ENCODE results near the gene CD28.
A peak's percentile ranks its signal among the peaks of the same experiment; 100 is the strongest.

CD28 gene

DNA sequence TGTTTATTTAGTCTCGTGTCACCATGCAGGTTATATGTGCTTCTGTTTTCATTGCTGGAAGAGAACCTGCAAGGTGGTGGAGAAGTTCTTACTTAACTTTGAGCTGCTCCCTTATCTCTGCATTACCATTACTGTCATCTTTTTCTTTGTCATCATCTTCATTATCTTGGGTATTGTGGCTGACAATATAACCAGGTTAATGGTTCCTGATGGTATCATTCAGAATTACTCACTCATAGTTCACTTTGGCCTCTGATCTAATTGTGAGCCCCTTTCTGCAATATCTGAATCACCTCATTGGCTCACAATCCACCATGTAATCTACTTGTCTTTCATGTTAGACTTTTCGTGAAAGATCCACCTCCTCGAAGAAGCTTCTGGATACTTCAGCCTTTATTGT lies 5.0 kb downstream of the CD28 start:
- Mint-ChIP-seq H3K4me3 (no peak overlapping the region), H3K27me3 (ENCODE audit: low read depth, poor library complexity) (no peaks in the 10 kb centered on the region), H3K27ac (no peak overlapping the region), H3K9me3 (no peaks in the 10 kb centered on the region), H3K36me3 (ENCODE audit: low read depth) (no peaks in the 10 kb centered on the region), H3K4me1 (peaks cover 38% of the 10 kb centered on the region)
- TF ChIP-seq, protein P1, sequence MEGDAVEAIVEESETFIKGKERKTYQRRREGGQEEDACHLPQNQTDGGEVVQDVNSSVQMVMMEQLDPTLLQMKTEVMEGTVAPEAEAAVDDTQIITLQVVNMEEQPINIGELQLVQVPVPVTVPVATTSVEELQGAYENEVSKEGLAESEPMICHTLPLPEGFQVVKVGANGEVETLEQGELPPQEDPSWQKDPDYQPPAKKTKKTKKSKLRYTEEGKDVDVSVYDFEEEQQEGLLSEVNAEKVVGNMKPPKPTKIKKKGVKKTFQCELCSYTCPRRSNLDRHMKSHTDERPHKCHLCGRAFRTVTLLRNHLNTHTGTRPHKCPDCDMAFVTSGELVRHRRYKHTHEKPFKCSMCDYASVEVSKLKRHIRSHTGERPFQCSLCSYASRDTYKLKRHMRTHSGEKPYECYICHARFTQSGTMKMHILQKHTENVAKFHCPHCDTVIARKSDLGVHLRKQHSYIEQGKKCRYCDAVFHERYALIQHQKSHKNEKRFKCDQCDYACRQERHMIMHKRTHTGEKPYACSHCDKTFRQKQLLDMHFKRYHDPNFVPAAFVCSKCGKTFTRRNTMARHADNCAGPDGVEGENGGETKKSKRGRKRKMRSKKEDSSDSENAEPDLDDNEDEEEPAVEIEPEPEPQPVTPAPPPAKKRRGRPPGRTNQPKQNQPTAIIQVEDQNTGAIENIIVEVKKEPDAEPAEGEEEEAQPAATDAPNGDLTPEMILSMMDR (IDR thresholded peaks at IDR 0.05) = no peak
- DNase-seq = no peak

DNA sequence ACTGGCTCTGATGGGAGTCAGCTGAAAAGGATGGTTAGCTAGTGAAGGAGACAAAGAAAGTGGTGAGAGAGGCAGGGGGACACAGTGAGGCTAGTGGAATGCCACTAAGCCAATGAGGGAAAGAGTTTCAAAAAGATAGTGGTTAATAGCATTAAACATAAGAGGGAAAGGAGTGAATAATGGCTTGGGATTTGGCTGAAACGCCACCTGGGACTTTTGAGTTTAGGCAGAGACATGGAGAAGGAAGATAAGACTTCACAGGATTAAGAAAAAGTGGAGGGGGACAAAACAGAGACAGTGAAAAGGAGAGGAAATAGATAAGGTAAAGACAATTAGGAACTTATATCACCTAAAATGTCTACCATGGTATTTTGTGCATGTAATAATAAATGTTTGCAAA lies 6.9 kb downstream of the CD28 start:
- DNase-seq = no peak
- Mint-ChIP-seq H3K9me3 (no peaks in the 10 kb centered on the region), H3K27me3 (ENCODE audit: low read depth, poor library complexity) (no peaks in the 10 kb centered on the region)

DNA sequence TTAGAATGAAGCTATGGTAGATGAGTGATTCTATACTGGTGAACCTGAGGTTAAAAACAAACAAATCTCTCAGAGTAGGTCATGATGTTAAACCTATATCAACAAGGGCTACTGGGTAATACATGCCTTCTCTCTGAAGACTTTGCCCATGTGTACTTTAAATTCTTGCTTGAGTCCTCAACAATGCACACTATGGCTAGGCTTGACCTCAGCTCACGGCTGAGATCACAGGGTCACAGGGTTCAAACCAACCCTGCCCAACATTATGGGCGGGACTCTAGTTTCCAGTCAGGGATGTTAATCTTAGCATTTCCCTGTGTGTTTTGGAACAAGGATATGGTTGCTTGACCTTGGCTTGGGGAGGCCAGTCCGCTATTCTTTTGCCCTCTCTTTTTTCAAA lies 7.7 kb downstream of the CD28 start:
- no peaks in the 10 kb centered on the region for H3K27me3 Mint-ChIP-seq (ENCODE audit: low read depth, poor library complexity)
- H3K36me3 Mint-ChIP-seq (ENCODE audit: low read depth) = no peaks in the 10 kb centered on the region
- H3K4me3 Mint-ChIP-seq = no peak overlapping the region
- peaks cover 34% of the 10 kb centered on the region for H3K4me1 Mint-ChIP-seq
- no peak for DNase-seq
- peak overlapping the region; percentile 17 for H3K27ac Mint-ChIP-seq
- H3K9me3 Mint-ChIP-seq = no peaks in the 10 kb centered on the region
- TF ChIP-seq, protein P1 (IDR thresholded peaks at IDR 0.05) = no peak

More for the DNA sequence above, 6.9 kb downstream of the CD28 start:
- H3K36me3 Mint-ChIP-seq (ENCODE audit: low read depth) = no peaks in the 10 kb centered on the region
- no peak overlapping the region for H3K4me3 Mint-ChIP-seq
- TF ChIP-seq, protein P1 (IDR thresholded peaks at IDR 0.05) = no peak
- peaks cover 34% of the 10 kb centered on the region for H3K4me1 Mint-ChIP-seq
- peak overlapping the region; percentile 6 for H3K27ac Mint-ChIP-seq

DNA sequence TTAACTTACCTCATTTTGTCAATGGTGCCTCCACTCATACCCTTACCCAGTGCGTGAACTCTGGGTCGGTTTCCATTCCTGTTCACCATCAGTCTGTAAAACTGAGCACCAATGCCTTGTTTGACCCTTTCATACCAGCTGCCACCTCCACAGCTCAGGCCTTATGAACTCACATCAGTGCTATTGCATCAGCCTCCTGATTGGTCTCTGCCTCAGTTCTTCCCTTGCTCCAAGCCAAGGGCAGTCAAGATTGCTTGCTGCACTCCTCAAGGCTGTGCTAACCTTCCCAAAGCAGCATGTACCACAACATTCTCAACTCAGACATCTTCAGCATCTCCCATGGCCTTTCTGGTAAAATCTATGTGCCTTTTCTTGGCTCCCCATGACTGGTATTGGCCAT lies 9.3 kb downstream of the CD28 start:
- peaks cover 31% of the 10 kb centered on the region for H3K4me1 Mint-ChIP-seq
- TF ChIP-seq, protein P1 (IDR thresholded peaks at IDR 0.05) = no peak
- H3K4me3 Mint-ChIP-seq = no peak overlapping the region
- H3K9me3 Mint-ChIP-seq = no peaks in the 10 kb centered on the region
- no peak overlapping the region for H3K27ac Mint-ChIP-seq
- H3K36me3 Mint-ChIP-seq (ENCODE audit: low read depth) = no peaks in the 10 kb centered on the region
- no peak for DNase-seq
- no peaks in the 10 kb centered on the region for H3K27me3 Mint-ChIP-seq (ENCODE audit: low read depth, poor library complexity)

DNA sequence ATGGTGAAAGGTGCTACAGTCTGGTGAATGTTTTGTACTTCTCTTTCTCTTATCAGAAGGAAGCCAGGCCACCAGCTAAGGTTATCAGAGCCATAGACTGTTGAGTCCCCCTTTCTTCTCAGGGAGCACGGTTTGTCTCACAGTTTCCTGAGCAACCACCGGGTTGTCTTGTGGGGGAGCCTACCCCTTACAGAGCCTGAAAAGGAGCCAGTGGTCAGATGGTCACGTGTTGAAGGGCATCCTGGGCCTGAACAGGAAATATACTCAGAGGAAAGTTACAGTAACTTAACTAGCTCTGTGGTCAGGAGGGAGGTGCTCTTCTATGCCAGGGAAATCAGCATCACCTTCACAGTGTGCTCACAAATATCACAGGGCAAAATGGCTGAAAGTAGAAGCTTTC lies 11.6 kb downstream of the CD28 start:
- peaks cover 34% of the 10 kb centered on the region for H3K4me1 Mint-ChIP-seq
- no peaks in the 10 kb centered on the region for H3K36me3 Mint-ChIP-seq (ENCODE audit: low read depth)
- no peaks in the 10 kb centered on the region for H3K27me3 Mint-ChIP-seq (ENCODE audit: low read depth, poor library complexity)
- H3K27ac Mint-ChIP-seq = peak overlapping the region; percentile 15
- H3K4me3 Mint-ChIP-seq = no peak overlapping the region
- no peaks in the 10 kb centered on the region for H3K9me3 Mint-ChIP-seq
- no peak for DNase-seq
- TF ChIP-seq, protein P1 (IDR thresholded peaks at IDR 0.05) = no peak

DNA sequence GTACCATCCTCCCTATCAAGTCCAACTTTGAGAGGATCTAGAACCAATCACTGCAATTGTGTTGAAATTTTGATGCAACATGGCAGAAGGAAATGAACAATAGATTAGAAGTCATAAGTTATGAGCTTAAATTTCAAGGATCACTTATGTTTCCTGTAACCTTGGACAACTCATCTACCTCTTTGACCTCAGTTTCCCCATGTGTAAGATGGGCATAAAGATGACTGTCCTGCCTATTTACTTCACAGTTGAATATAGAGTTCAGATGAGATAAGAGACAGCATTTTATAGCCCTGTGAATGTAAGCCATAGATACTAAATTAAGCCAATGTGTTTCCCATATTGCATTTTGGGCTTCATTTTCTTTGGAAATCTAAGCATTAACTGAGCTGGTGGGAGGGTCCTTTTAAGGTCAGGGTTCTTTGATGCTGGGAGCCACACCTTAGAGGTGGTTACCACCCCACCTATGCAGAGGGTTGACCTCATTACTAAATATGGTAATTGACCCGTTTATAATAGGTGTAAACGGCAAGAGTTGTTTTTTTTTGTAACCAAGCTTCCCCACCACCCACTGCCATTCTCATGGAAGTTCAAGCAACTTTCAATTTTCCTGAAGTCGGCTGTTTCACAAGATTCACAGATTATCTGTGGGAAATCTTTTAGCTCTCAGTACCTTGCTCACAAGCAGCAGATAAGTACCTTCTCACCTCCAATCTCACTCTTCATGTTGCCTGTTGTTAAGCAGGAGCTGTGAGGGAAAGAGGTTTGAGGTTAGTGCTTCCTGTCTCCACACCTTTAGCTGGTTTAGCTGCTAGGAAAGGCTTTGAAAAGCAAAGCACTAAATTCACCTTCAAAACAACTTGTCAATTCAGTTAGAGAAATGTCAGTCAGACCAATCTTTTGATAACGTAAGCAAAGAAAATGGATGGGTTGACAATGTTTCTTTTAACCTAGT lies 13.3 kb downstream of the CD28 start:
- H3K36me3 Mint-ChIP-seq (ENCODE audit: low read depth) = no peaks in the 10 kb centered on the region
- TF ChIP-seq, protein P1 (IDR thresholded peaks at IDR 0.05) = no peak
- DNase-seq = no peak
- H3K4me1 Mint-ChIP-seq = peaks cover 19% of the 10 kb centered on the region
- H3K27me3 Mint-ChIP-seq (ENCODE audit: low read depth, poor library complexity) = no peaks in the 10 kb centered on the region
- no peaks in the 10 kb centered on the region for H3K9me3 Mint-ChIP-seq
- H3K27ac Mint-ChIP-seq = no peak overlapping the region
- H3K4me3 Mint-ChIP-seq = no peak overlapping the region

Data from nephron progenitor cell (in vitro differentiated cells).